SIG-M5 (cell line): ENCODE measurements around the gene SCAPER.
"Not testable (repeated sequence)": the region's sequence is repeated elsewhere in the genome, so short reads cannot be mapped to it uniquely, and the experiment has no call there.

Source experiments
- DNase-seq: peaks from one replicate; lab custom pipeline; 2025; lab: John Stamatoyannopoulos, UW

The SCAPER gene

GRCh38 chr15:76913737-76914136, 8.6 kb upstream of the SCAPER start:
- no peak for DNase-seq

GRCh38 chr15:76912430-76912829, 7.3 kb upstream of the SCAPER start:
- no peak for DNase-seq

- DNase-seq, result no peak
These were observed 715 bp upstream of the SCAPER start for GRCh38 chr15:76905855-76906254.

- DNase-seq, result no peak
These were observed 603 bp downstream of the SCAPER start for GRCh38 chr15:76904461-76905012.

DNA sequence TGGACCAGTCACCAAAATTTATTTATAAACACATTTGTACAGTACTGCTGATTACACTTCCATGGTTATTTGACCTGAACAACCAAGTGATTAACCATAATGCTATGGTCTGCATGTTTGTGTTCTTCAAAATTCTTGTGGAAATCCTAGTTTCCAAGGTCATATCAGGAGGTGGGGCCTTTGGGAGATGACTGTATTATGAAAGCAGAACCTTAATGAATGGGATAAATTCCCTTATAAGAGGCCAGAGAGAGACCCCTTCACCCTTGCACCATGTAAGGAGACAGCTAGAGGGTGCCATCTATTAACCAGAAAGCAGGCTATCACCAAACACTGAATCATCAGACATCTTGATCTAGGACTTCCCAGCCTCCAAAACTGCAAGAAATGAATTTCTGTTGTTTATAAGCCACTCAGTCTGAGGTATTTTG, 1.9 kb downstream of the SCAPER start:
- DNase-seq, result no peak

GRCh38 chr15:76901965-76902364, 3.2 kb downstream of the SCAPER start:
- no peak for DNase-seq

DNA sequence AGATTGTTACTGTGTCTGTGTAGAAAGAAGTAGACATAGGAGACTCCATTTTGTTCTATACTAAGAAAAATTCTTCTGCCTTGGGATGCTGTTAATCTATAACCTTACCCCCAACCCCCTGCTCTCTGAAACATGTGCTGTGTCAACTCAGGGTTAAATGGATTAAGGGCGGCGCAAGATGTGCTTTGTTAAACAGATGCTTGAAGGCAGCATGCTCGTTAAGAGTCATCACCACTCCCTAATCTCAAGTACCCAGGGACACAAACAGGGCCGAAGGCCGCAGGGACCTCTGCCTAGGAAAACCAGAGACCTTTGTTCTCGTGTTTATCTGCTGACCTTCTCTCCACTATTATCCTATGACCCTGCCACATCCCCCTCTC, 5.2 kb downstream of the SCAPER start:
- DNase-seq, result not testable (repeated sequence)

DNA sequence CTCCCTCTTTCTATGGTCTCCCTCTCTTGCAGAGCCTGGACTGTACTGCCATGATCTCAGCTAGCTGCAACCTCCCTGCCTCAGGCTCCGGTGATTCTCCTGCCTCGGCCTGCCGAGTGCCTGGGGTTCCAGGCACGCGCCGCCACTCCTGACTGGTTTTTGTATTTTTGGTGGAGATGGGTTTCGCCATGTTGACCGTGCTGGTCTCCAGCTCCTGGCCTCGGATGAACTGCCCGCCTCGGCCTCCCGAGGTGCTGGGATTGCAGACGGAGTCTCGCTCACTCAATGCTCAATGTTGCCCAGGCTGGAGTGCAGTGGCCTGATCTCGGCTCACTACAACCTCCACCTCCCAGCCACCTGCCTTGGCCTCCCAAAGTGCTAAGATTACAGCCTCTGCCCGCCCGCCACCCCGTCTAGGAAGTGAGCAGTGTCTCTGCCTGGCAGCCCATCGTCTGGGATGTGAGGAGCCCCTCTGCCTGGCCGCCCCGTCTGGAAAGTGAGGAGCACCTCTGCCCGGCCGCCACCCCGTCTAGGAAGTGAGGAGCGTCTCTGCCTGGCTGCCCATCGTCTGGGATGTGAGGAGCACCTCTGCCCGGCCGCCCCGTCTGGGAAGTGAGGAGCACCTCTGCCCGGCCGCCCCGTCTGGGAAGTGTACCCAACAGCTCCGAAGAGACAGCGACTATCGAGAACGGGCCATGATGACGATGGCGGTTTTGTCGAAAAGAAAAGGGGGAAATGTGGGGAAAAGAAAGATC, 5.8 kb downstream of the SCAPER start:
- DNase-seq, result not testable (repeated sequence)

DNA sequence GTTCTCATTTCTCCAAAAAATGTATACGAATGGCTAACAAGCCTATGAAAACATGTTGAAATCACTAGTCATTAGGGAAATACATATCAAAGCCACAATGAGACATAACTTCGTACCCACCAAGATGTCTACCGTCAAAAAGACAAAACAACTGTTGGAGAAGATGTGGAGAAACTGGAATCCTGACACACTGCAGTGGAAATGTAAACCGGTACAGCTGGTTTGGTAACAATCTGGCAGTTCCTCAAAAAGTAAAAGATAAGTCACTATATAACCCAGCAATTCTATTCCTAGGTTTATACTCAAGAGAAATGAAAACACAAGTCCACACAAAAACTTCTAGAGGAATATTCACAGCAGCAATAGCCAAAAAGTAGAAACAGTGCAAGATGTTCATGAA, 7.0 kb downstream of the SCAPER start:
- DNase-seq, result no peak

DNA sequence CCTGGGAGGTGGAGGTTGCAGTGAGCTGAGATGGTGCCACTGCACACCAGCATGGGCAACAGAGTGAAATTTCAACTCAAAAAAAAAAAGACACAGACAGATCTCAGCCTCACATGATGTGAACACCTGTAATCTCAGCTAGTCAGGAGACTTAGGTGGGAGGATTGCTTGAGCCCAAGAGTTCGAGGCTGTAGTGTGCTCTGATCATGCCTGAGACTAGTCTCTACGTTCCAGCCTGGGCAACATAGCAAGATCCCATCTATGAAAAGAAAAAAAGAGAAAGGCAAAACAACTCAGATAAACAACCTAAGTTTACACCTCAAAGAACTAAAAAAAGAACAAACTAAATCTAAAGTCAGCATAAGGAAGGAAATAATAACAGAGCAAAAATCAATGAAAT, 11.0 kb downstream of the SCAPER start:
- DNase-seq, result no peak

DNA sequence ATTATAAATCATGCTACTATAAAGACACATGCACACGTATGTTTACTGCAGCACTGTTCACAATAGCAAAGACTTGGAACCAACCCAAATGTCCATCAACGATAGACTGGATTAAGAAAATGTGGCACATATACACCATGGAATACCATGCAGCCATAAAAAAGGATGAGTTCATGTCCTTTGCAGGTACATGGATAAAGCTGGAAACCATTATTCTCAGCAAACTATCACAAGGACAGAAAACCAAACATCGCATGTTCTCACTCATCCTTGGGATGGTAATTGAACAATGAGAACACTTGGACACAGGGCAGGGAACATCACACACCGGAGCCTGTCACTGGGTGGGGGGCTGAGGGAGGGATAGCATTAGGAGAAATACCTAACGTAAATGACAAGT, 12.3 kb downstream of the SCAPER start:
- DNase-seq, result not testable (repeated sequence)

DNA sequence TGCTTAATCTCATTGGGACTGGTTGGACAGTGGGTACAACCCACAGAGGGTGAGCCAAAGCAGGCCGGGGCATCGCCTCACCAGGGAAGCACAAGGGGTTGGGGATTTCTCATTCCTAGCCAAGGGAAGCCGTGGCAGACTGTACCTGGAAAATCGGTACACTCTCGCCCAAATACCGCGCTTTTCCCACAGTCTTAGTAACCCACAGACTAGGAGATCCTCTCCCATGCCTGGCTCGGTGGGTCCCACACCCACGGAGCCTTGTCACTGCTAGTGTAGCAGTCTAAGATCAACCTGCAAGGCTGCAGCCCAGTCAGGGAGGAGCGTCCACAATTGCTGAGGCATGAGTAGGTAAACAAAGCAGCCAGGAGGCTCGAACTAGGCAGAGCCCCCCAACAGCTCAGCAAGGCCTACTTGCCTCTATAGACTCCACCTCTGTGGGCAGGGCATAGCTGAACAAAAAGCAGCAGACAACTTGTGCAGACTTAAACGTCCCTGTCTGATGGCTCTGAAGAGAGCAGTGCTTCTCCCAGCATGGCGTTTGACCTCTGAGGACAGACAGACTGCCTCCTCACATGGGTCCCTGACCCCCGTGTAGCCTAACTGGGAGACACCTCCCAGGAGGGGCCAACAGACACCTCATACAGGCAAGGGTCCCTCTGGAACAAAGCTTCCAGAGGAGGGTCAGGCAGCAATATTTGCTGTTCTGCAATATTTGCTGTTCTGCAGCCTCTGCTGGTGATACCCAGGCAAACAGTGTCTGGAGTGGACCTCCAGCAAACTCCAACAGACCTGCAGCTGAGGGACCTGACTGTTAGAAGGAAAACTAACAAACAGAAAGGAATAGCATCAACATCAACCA, 17.6 kb downstream of the SCAPER start:
- DNase-seq, result not testable (repeated sequence)

- DNase-seq, result no peak
These were observed 19.9 kb downstream of the SCAPER start for GRCh38 chr15:76885212-76885611.

DNA sequence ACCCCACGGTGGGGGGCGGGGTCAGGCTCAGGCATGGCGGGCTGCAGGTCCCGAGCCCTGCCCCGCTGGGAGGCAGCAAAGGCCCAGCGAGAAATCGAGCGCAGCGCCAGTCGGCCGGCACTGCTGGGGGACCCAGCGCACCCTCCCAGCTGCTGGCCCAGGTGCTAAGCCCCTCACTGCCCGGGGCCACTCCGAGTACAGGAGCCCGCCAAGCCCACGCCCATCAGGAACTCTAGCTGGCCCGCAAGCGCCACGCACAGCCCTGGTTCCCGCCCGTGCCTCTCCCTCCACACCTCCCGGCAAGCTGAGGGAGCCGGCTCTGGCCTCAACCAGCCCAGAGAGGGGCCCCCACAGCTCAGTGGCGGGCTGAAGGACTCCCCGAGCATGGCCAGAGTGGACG, 29.2 kb downstream of the SCAPER start:
- DNase-seq, result no peak

GRCh38 chr15:76873066-76873465, 32.1 kb downstream of the SCAPER start:
- not testable (repeated sequence) for DNase-seq

- no peak for DNase-seq
These were observed 33.2 kb downstream of the SCAPER start for GRCh38 chr15:76871930-76872329.

GRCh38 chr15:76868740-76869139, 36.4 kb downstream of the SCAPER start:
- no peak for DNase-seq

DNA sequence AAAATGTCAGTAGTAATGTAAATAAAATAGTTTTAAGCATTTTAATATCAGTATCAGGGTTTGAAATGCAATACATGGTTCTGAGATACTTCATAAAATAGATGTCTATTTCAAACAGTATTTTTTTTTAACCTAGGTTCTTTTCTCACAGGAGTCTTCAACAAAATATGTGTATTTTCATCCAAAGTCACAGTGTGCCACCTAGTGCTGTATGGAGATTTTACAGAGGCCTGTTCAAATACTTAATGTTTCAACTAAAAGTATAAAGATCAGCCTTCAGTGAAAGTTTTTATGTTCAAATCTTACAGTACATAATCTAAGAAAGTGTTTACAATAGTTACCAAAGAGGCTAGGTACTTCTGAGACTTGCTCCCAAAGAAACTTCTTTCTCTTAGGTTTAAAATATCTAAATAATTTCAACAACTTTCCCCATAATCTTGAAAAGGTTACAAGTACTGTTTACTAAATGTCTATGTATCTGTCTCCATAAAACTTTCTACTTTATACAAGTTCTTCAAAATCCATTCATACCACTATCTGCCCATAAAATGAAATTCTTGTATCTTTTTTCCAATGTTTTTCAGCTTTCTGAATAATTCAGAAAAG, 38.3 kb downstream of the SCAPER start:
- DNase-seq, result no peak

- no peak for DNase-seq
These were observed 39.1 kb downstream of the SCAPER start for GRCh38 chr15:76866008-76866407.

DNA sequence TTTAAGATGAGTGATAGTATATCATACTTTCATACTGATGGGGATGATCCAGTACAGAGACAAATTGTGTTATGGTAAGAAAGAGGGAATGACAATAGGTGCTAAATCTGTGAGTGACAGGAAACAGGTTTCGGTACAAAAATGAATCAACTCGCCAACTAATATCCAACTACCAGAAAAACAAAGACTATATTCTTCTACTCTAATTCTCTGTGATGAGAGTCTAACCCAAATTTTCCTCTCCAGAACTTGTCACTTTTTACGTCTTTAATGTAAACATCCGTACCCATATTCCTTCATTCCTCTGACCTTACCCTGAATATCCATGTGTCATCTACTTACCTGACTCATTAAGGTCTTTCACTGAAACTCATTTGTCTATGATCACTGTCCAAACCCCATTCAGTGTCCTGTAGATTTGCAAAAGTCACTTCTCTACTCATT, 39.6 kb downstream of the SCAPER start:
- no peak for DNase-seq

GRCh38 chr15:76864586-76864985, 40.6 kb downstream of the SCAPER start:
- DNase-seq, result no peak

DNA sequence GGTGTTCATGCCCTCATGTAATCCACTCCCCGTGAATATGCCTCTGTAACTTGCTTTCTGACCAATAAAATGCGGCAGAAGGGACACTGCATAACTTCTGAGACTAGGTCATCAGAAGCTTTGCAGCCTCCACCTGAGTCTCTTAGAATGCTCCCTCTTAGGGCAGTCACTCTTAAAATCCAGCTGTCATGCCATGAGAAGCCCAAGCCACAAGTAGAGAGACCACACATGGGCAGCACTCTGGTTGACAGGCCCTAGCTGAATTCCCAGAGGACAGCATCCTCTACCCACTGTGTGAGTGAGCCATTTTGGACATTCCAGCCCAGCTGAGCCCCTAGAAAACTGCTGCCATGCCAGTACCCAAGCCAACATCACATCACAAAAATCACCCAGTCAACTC, 41.4 kb downstream of the SCAPER start:
- no peak for DNase-seq
